Uterus (tissue), 2 donors: ENCODE results near the gene TUSC2.

ENCODE experiments used
- CTCF ChIP-seq, 4 experiments: fragments of 200-600 bp in 2 of 4; fragments of 450-650 bp in 2 of 4; sonication (generic) in 2 of 4; IDR thresholded peaks; one replicate each; pipeline ENCODE4 v1.5.1; 2016 to 2019; ENCODE audit warnings: antibody characterized with exemption in 4 of 4, mild to moderate bottlenecking in 2 of 4, moderate library complexity in 1 of 4
- POLR2A ChIP-seq, 2 donors: fragments of 450-650 bp; IDR thresholded peaks; one replicate each; pipeline ENCODE4 v1.6.1; 2016; ENCODE audit warnings: antibody characterized with exemption in 2 of 2, mild to moderate bottlenecking in 1 of 2, moderate library complexity in 1 of 2

DNA sequence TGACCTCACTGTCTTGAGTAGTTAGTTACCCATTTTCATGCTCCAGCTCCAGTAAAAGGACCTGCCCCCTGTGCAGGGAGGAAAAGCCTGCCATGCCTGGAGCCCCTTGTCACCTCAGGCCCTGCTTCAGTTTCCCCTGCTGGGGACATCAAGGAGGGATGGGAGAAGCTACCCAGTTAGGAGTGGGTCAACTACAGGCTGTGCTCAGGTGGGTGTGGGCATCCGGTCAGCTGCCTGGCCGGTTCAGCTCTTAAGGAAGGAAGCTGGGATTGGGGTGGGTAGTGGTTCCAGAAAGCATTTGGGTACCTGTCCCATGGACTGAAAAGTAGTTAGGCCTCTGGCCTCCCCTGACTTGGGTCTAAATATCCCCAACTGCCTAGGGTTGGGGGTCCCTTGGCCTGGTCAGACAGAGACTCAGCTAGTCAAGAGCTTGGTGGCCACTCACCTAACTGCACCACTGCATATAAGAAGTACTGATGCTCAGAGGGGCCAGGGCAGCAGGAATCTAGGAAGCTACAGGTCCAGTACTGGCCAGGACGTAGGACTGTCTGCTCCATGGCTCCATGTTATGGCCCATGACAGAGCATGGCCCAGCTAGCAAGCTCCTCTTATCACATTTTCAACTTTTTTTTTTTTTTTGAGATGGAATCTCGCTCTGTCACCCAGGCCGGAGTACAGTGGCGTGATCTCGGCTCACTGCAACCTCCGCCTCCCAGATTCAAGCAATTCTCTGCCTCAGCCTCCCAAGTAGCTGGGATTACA, 48.6 kb downstream of the TUSC2 start:
- TF ChIP-seq POLR2A (IDR thresholded peaks at IDR 0.05) (no peak), CTCF (IDR thresholded peaks at IDR 0.05) (no peak)
